Neural crest cell (in vitro differentiated cells): ENCODE data around the gene GNGT2. TPM values are rescaled to one million over a fixed set of nuclear protein-coding genes. Genes with fewer than 3 reads are reported as not detected.

Experiments
- DNase-seq: peaks from one replicate; pipeline ENCODE4 v3.0.0; 2021; ENCODE audit warnings: low read depth, mixed read lengths, low spot score
- H3K27ac Mint-ChIP-seq: one replicate; pipeline ENCODE4 v1.8.0; 2021; ENCODE audit warnings: mild to moderate bottlenecking, mixed read lengths; ENCODE audit not compliant: unreplicated experiment
- H3K27me3 Mint-ChIP-seq: 2 replicates; pipeline ENCODE4 v1.8.0; 2021; ENCODE audit warnings: low read depth, mild to moderate bottlenecking, mixed read lengths
- H3K36me3 Mint-ChIP-seq: 2 replicates; pipeline ENCODE4 v1.8.0; 2021; ENCODE audit warnings: low read depth, mild to moderate bottlenecking, mixed read lengths
- H3K4me1 Mint-ChIP-seq: 2 replicates; pipeline ENCODE4 v1.8.0; 2021; ENCODE audit warnings: mixed read lengths
- H3K4me3 Mint-ChIP-seq: one replicate; pipeline ENCODE4 v1.8.0; 2021; ENCODE audit warnings: mild to moderate bottlenecking, mixed read lengths
- H3K9me3 Mint-ChIP-seq: 2 replicates; pipeline ENCODE4 v1.8.0; 2021; ENCODE audit warnings: mixed read lengths
- CTCF ChIP-seq: fragments of 200-600 bp; sonication (generic); conservative IDR thresholded peaks from 2 replicates; pipeline ENCODE4 v1.5.0; 2021; ENCODE audit warnings: antibody characterized with exemption, mild to moderate bottlenecking
- total RNA-seq: library from RNA; stranded (reverse); gene quantifications from 2 replicates; pipeline ENCODE4 v1.2.1, GENCODE V29; 2021

GNGT2 gene
- total RNA-seq, 1 donor from 2014 or later = not detected

DNA sequence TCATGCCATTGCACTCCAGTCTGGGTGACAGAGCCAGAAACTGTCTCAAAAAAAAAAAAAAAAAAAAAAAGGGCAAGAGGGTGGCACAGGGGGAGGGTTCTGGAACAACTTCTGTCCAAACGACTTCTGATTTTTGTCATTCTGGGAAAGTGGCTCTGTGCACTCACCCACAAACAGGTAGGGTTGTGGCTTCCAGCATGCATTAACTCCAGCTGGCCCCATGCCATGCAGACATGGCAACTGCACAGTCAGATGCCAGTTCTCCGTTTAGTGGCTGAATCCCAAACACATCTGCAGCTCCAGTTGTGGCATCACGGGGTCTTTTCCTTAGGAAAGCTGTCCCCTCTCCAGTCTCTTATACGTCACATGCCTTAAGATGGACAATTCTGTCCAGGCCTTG, 47.5 kb downstream of the GNGT2 start:
- Mint-ChIP-seq H3K36me3 (no peaks in the 10 kb centered on the region), H3K27me3 (peaks cover 83% of the 10 kb centered on the region), H3K4me3 (no peak overlapping the region), H3K4me1 (no peaks in the 10 kb centered on the region), H3K9me3 (no peaks in the 10 kb centered on the region), H3K27ac (no peak overlapping the region)
- no peak for TF ChIP-seq CTCF
- no peak for DNase-seq

GRCh38 chr17:49157784-49158183, 52.6 kb downstream of the GNGT2 start:
- no peak for DNase-seq
- H3K36me3 Mint-ChIP-seq = no peaks in the 10 kb centered on the region
- no peak for TF ChIP-seq CTCF
- peaks cover 56% of the 10 kb centered on the region for H3K27me3 Mint-ChIP-seq
- no peaks in the 10 kb centered on the region for H3K4me1 Mint-ChIP-seq
- no peaks in the 10 kb centered on the region for H3K9me3 Mint-ChIP-seq
- H3K4me3 Mint-ChIP-seq = no peak overlapping the region
- H3K27ac Mint-ChIP-seq = no peak overlapping the region

- TF ChIP-seq CTCF = no peak
- Mint-ChIP-seq H3K36me3 (no peaks in the 10 kb centered on the region), H3K27me3 (peaks cover 47% of the 10 kb centered on the region), H3K4me3 (no peak overlapping the region), H3K4me1 (no peaks in the 10 kb centered on the region), H3K27ac (no peak overlapping the region), H3K9me3 (no peaks in the 10 kb centered on the region)
- DNase-seq = no peak
These were observed 54.1 kb downstream of the GNGT2 start for GRCh38 chr17:49156256-49156655.

Other genes with a start within 250 kb of the GNGT2 start
- not detected in 2 replicates for gene GIP, start 242.0 kb downstream of the GNGT2 start, total RNA-seq
- gene IGF2BP1, start 213.2 kb downstream of the GNGT2 start, total RNA-seq = 536 and 543 TPM in 2 replicates
- 0.02 TPM in 1 of 2 replicates, not detected in the other for gene B4GALNT2, start 77.8 kb downstream of the GNGT2 start, total RNA-seq
- gene ABI3, start 133 bp upstream of the GNGT2 start, total RNA-seq = 0.64 and 1.0 TPM in 2 replicates
- gene PHOSPHO1, start 20.2 kb upstream of the GNGT2 start, total RNA-seq = not detected in 2 replicates
- 42.1 and 44.1 TPM in 2 replicates for gene ZNF652, start 151.7 kb upstream of the GNGT2 start, total RNA-seq
- gene PHB1, start 204.3 kb upstream of the GNGT2 start, total RNA-seq = 248 and 256 TPM in 2 replicates